ENCODE measurements around the gene CDK17.
"Not testable (repeated sequence)": the region's sequence is repeated elsewhere in the genome, so short reads cannot be mapped to it uniquely, and the experiment has no call there.

DNA sequence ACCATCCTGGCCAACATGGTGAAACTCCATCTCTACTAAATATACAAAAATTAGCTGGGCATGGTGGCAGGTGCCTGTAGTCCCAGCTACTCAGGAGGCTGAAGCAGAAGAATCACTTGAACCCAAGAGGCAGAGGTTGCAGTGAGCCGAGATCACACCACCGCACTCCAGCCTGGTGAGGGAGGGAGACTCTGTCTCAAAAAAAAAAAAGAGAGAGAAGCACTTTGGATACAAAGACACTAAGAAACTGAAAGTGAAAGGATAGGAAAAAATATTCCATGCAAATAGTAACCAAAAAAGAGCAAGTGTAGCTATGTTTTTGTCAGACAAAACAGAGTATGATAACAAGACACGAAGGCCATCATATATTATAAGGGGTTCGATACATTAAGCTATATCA lies 53.5 kb downstream of the CDK17 start:
- not testable (repeated sequence) for TF ChIP-seq CTCF, POLR2A (IDR thresholded peaks at IDR 0.05)

Measured in uterus (tissue), 2 donors.